Activated CD4-positive, alpha-beta memory T cell treated with anti-CD3 and anti-CD28 coated beads for 36 hours (primary cell): ENCODE data around the gene FOXM1. TPM values are rescaled to one million over a fixed set of nuclear protein-coding genes. Genes with fewer than 3 reads are reported as not detected.
A peak's percentile ranks its signal among the peaks of the same experiment; 100 is the strongest.

ENCODE experiments used
- CTCF ChIA-PET: fragments of 350-600 bp; sonication (Branson Sonifier 250); formaldehyde crosslinking; loops from one replicate; lab custom pipeline; 2021; ENCODE audit warnings: antibody characterized with exemption, inconsistent platforms; lab: Charles Lee
- POLR2A ChIA-PET: fragments of 350-600 bp; sonication (Branson Sonifier 250); formaldehyde crosslinking; loops from one replicate; lab custom pipeline; 2021; ENCODE audit warnings: antibody characterized with exemption; lab: Charles Lee
- DNase-seq: peaks from one replicate; pipeline ENCODE4 v3.0.0-alpha.2; 2020
- H3K27ac Mint-ChIP-seq: one replicate; pipeline ENCODE4 v1.8.0; 2021; ENCODE audit warnings: mixed read lengths
- H3K27me3 Mint-ChIP-seq: one replicate; pipeline ENCODE4 v1.8.0; 2021; ENCODE audit warnings: mixed read lengths
- H3K36me3 Mint-ChIP-seq: one replicate; pipeline ENCODE4 v1.8.0; 2021; ENCODE audit warnings: mixed read lengths
- H3K4me1 Mint-ChIP-seq: one replicate; pipeline ENCODE4 v1.8.0; 2021; ENCODE audit warnings: low read depth, mixed read lengths
- H3K4me3 Mint-ChIP-seq: one replicate; pipeline ENCODE4 v1.8.0; 2021; ENCODE audit warnings: mild to moderate bottlenecking, mixed read lengths
- H3K9me3 Mint-ChIP-seq: one replicate; pipeline ENCODE4 v1.8.0; 2021; ENCODE audit warnings: mixed read lengths
- intact Hi-C: fragments of 100-400 bp; cut with micrococcal nuclease; formaldehyde crosslinking; loops from one replicate; pipeline ENCODE4 v1.15.1; 2023
- total RNA-seq, 2 experiments: library from RNA; stranded (reverse); gene quantifications; one replicate each; pipeline ENCODE4 v1.2.3, GENCODE V29; 2021

The FOXM1 gene
- total RNA-seq: 10 to 100 TPM; 79.3 to 80.0 TPM

GRCh38 chr12:2877047-2877952 is at the start of gene FOXM1, which contains the start of gene RHNO1:
Gene FOXM1, minus strand, starts transcription at chr12:2877174. Its CDS starts 2,696 bp downstream, at chr12:2874478.
Gene RHNO1, plus strand, starts transcription at chr12:2877223. Its CDS starts 8,144 bp downstream, at chr12:2885367.
- H3K4me3 Mint-ChIP-seq: peak within 1 kb of the TSS; percentile 95
- H3K9me3 Mint-ChIP-seq: no peaks in the 10 kb centered on the region
- H3K27ac Mint-ChIP-seq: peak within 1 kb of the TSS; percentile 97
- DNase-seq: peak; percentile 92
- intact Hi-C loops: loop anchor here (1.0 to 10.0 kb wide), 5 partner anchors 9 to 878 kb away; partner anchors contain the start of genes CRACR2A, FKBP4, ITFG2 and TULP3
- H3K4me1 Mint-ChIP-seq: peaks cover 38% of the 10 kb centered on the region
- CTCF ChIA-PET: interaction anchor here (0.6 to 1.6 kb wide), 8 partner anchors 13 to 975 kb away, joined by 3 to 10 read pairs (median 4); partner anchors contain the start of genes ITFG2 and TULP3
- peaks cover 44% of the 10 kb centered on the region for H3K36me3 Mint-ChIP-seq
- H3K27me3 Mint-ChIP-seq: no peaks in the 10 kb centered on the region
- POLR2A ChIA-PET: interaction anchor here (1.6 to 2.6 kb wide), 3 partner anchors 10 to 13 kb away, joined by 5 to 26 read pairs (median 6); partner anchors contain the start of gene TULP3

- ChIA-PET POLR2A (no interaction called here), CTCF (interaction anchor here (0.6 to 0.7 kb wide), 2 partner anchors 10 to 41 kb away, joined by 3 to 4 read pairs; no protein-coding TSS in a partner anchor)
- no peak for DNase-seq
- intact Hi-C loops: loop anchor here (1.0 kb wide), 1 partner anchor 38 kb away; no protein-coding TSS in a partner anchor
- Mint-ChIP-seq H3K4me3 (no peak overlapping the region), H3K36me3 (peaks cover 13% of the 10 kb centered on the region), H3K4me1 (peaks cover 11% of the 10 kb centered on the region), H3K27ac (no peak overlapping the region), H3K9me3 (no peaks in the 10 kb centered on the region), H3K27me3 (no peaks in the 10 kb centered on the region)
These were observed 48.5 kb upstream of the FOXM1 start for GRCh38 chr12:2925322-2925995.

GRCh38 chr12:2924019-2924418 is 47.0 kb upstream of the FOXM1 start:
- Mint-ChIP-seq H3K4me3 (no peak overlapping the region), H3K27ac (no peak overlapping the region), H3K27me3 (no peaks in the 10 kb centered on the region), H3K4me1 (peaks cover 11% of the 10 kb centered on the region), H3K9me3 (no peaks in the 10 kb centered on the region), H3K36me3 (peaks cover 9% of the 10 kb centered on the region)
- ChIA-PET POLR2A (no interaction called here), CTCF (interaction anchor here (1.4 kb wide), 1 partner anchor 70 kb away, joined by 4 read pairs; no protein-coding TSS in a partner anchor)
- no peak for DNase-seq
- intact Hi-C loops: no loop called here

GRCh38 chr12:2923057-2923456 is 46.1 kb upstream of the FOXM1 start:
- Mint-ChIP-seq H3K36me3 (peaks cover 9% of the 10 kb centered on the region), H3K27ac (no peak overlapping the region), H3K9me3 (no peaks in the 10 kb centered on the region), H3K4me3 (no peak overlapping the region), H3K4me1 (peaks cover 11% of the 10 kb centered on the region), H3K27me3 (no peaks in the 10 kb centered on the region)
- no peak for DNase-seq
- CTCF ChIA-PET: no interaction called here
- intact Hi-C loops: no loop called here
- POLR2A ChIA-PET: no interaction called here

- DNase-seq: no peak
- no peak overlapping the region for H3K4me3 Mint-ChIP-seq
- no peaks in the 10 kb centered on the region for H3K27me3 Mint-ChIP-seq
- intact Hi-C loops: no loop called here
- CTCF ChIA-PET: no interaction called here
- no peaks in the 10 kb centered on the region for H3K9me3 Mint-ChIP-seq
- H3K4me1 Mint-ChIP-seq: peaks cover 11% of the 10 kb centered on the region
- POLR2A ChIA-PET: no interaction called here
- peaks cover 3% of the 10 kb centered on the region for H3K36me3 Mint-ChIP-seq
- no peak overlapping the region for H3K27ac Mint-ChIP-seq
These were observed 45.4 kb upstream of the FOXM1 start for GRCh38 chr12:2922329-2922728.

- H3K4me1 Mint-ChIP-seq: peaks cover 2% of the 10 kb centered on the region
- ChIA-PET CTCF (no interaction called here), POLR2A (no interaction called here)
These were observed 42.3 kb upstream of the FOXM1 start for GRCh38 chr12:2919249-2919648.

GRCh38 chr12:2912216-2912575 is 35.2 kb upstream of the FOXM1 start:
- ChIA-PET POLR2A (no interaction called here), CTCF (interaction anchor here (0.6 to 1.2 kb wide), 3 partner anchors 32 to 67 kb away, joined by 3 read pairs; no protein-coding TSS in a partner anchor)
- no peak for DNase-seq
- Mint-ChIP-seq H3K36me3 (peaks cover 8% of the 10 kb centered on the region), H3K4me1 (no peaks in the 10 kb centered on the region), H3K27me3 (no peaks in the 10 kb centered on the region), H3K27ac (no peak overlapping the region), H3K9me3 (no peaks in the 10 kb centered on the region), H3K4me3 (no peak overlapping the region)
- intact Hi-C loops: no loop called here

More at GRCh38 chr12:2919249-2919648, 42.3 kb upstream of the FOXM1 start:
- Mint-ChIP-seq H3K36me3 (peaks cover 5% of the 10 kb centered on the region), H3K4me3 (no peak overlapping the region), H3K27me3 (no peaks in the 10 kb centered on the region), H3K27ac (no peak overlapping the region), H3K9me3 (no peaks in the 10 kb centered on the region)
- DNase-seq: no peak
- intact Hi-C loops: no loop called here

- intact Hi-C loops: no loop called here
- H3K4me1 Mint-ChIP-seq: no peaks in the 10 kb centered on the region
- no peaks in the 10 kb centered on the region for H3K27me3 Mint-ChIP-seq
- H3K9me3 Mint-ChIP-seq: no peaks in the 10 kb centered on the region
- no peak for DNase-seq
- H3K27ac Mint-ChIP-seq: no peak overlapping the region
- H3K36me3 Mint-ChIP-seq: no peaks in the 10 kb centered on the region
- ChIA-PET CTCF (no interaction called here), POLR2A (no interaction called here)
- H3K4me3 Mint-ChIP-seq: no peak overlapping the region
These were observed 27.3 kb upstream of the FOXM1 start for GRCh38 chr12:2904260-2904659.

- Mint-ChIP-seq H3K4me1 (no peaks in the 10 kb centered on the region), H3K27ac (no peak overlapping the region), H3K27me3 (no peaks in the 10 kb centered on the region), H3K4me3 (no peak overlapping the region), H3K36me3 (no peaks in the 10 kb centered on the region), H3K9me3 (no peaks in the 10 kb centered on the region)
- no peak for DNase-seq
- intact Hi-C loops: no loop called here
- ChIA-PET CTCF (no interaction called here), POLR2A (interaction anchor here (0.6 kb wide), 1 partner anchor 35 kb away, joined by 3 read pairs; no protein-coding TSS in a partner anchor)
These were observed 25.4 kb upstream of the FOXM1 start for GRCh38 chr12:2902272-2902880.

- CTCF ChIA-PET: interaction anchor here (0.6 kb wide), 1 partner anchor 710 kb away, joined by 3 read pairs; no protein-coding TSS in a partner anchor
- POLR2A ChIA-PET: interaction anchor here (0.7 kb wide), 1 partner anchor 78 kb away, joined by 3 read pairs; no protein-coding TSS in a partner anchor
- H3K4me3 Mint-ChIP-seq: no peak overlapping the region
- no peaks in the 10 kb centered on the region for H3K36me3 Mint-ChIP-seq
- no peak for DNase-seq
- H3K9me3 Mint-ChIP-seq: no peaks in the 10 kb centered on the region
- H3K4me1 Mint-ChIP-seq: no peaks in the 10 kb centered on the region
- intact Hi-C loops: no loop called here
- no peak overlapping the region for H3K27ac Mint-ChIP-seq
- no peaks in the 10 kb centered on the region for H3K27me3 Mint-ChIP-seq
These were observed 23.7 kb upstream of the FOXM1 start for GRCh38 chr12:2900642-2901041.

- no peaks in the 10 kb centered on the region for H3K36me3 Mint-ChIP-seq
- H3K4me1 Mint-ChIP-seq: peaks cover 7% of the 10 kb centered on the region
- ChIA-PET POLR2A (no interaction called here), CTCF (no interaction called here)
- intact Hi-C loops: no loop called here
- no peak overlapping the region for H3K4me3 Mint-ChIP-seq
- no peaks in the 10 kb centered on the region for H3K27me3 Mint-ChIP-seq
- DNase-seq: no peak
- H3K27ac Mint-ChIP-seq: no peak overlapping the region
- H3K9me3 Mint-ChIP-seq: no peaks in the 10 kb centered on the region
These were observed 20.4 kb upstream of the FOXM1 start for GRCh38 chr12:2897418-2897817.
